K562 (cell line): Measurements from ENCODE around the gene SAMD13. TPM values are rescaled to one million over a fixed set of nuclear protein-coding genes. Genes with fewer than 3 reads are reported as not detected.

Experiments used
- ATAC-seq: fragments of 200-7000 bp; cut with Tn5 transposase; 3 replicates; pipeline ENCODE4 v1.9.1; 2020; ENCODE audit warnings: moderate library complexity
- BruUV-seq: library from RNA; stranded (reverse); fragments of 400-500 nt; replicated peaks from 2 replicates; lab custom pipeline; 2021; lab: Mats Ljungman, UMichigan
- CTCF ChIA-PET: fragments of 300-600 bp; formaldehyde crosslinking; extraction: SDS; loops from one replicate; lab custom pipeline; 2021; ENCODE audit warnings: low intra/inter-chr PET ratio; lab: Yijun Ruan, JAX
- POLR2A ChIA-PET: fragments of 300-600, 350-650 bp; sonication (Branson Sonifier 250); formaldehyde crosslinking; extraction: SDS; loops from one replicate; lab custom pipeline; 2021; ENCODE audit warnings: antibody characterized with exemption, inconsistent platforms; lab: Yijun Ruan, JAX
- DNase-seq, 4 experiments: peaks; one replicate each; pipeline versions ENCODE4 v3.0.0 to v3.0.0-alpha.2; 2011 to 2018; ENCODE audit warnings: low spot score in 3 of 4, mixed read lengths in 3 of 4; ENCODE audit errors: extremely low read depth in 1 of 4
- FAIRE-seq: peaks from 2 replicates; lab custom pipeline; 2011; peaks lifted over from hg19 to GRCh38; lab: Jason Lieb, UNC
- H2AFZ ChIP-seq: 2 replicates; pipeline ENCODE4 v1.6.0; 2011; ENCODE audit warnings: low read depth, low read length, control low read depth, inconsistent platforms
- H3K27ac ChIP-seq: fragments of 200-600 bp; 3 replicates; pipeline ENCODE4 v1.8.0; 2011; ENCODE audit warnings: low read depth, mild to moderate bottlenecking, control low read depth, inconsistent platforms, low read length, moderate library complexity, mixed read lengths; ENCODE audit errors: extremely low read depth
- H3K27me3 ChIP-seq, 2 experiments: fragments of 300-600 bp in 1 of 2; 2 replicates in 1 of 2; 3 replicates in 1 of 2; pipeline versions ENCODE4 v1.6.0 to v1.8.0; 2011; ENCODE audit warnings: inconsistent platforms in 2 of 2, low read length in 2 of 2, mild to moderate bottlenecking in 1 of 2, mixed read lengths in 1 of 2, moderate library complexity in 1 of 2; ENCODE audit not compliant: control insufficient read depth in 2 of 2, insufficient read depth in 2 of 2
- H3K36me3 ChIP-seq: fragments of 300-600 bp; 3 replicates; pipeline ENCODE4 v1.8.0; 2011; ENCODE audit warnings: mild to moderate bottlenecking, low read length, inconsistent platforms; ENCODE audit not compliant: control insufficient read depth, insufficient read depth
- H3K4me1 ChIP-seq, 2 experiments: fragments of 200-600 bp in 1 of 2; replicated peaks in 1 of 2; 2 replicates in 1 of 2; 3 replicates in 1 of 2; pipeline versions ENCODE4 v1.5.1 to v1.8.0; 2011; ENCODE audit warnings: inconsistent platforms in 2 of 2, low read length in 2 of 2, mild to moderate bottlenecking in 1 of 2, mixed read lengths in 1 of 2, moderate library complexity in 1 of 2; ENCODE audit not compliant: control insufficient read depth in 2 of 2, insufficient read depth in 2 of 2
- H3K4me2 ChIP-seq: 2 replicates; pipeline ENCODE4 v1.6.1; 2011; ENCODE audit warnings: low read length, control low read depth, inconsistent platforms, mixed read lengths; ENCODE audit not compliant: insufficient read depth
- H3K4me3 ChIP-seq: fragments of 200-600 bp; sonication (generic), shearing (Covaris generic); 2 replicates; pipeline ENCODE4 v1.5.1; 2016; ENCODE audit warnings: control low read depth, inconsistent platforms
- H3K79me2 ChIP-seq: fragments of 200-600 bp; 3 replicates; pipeline ENCODE4 v1.8.0; 2011; ENCODE audit warnings: low read length, inconsistent platforms; ENCODE audit not compliant: control insufficient read depth, insufficient read depth
- H3K9ac ChIP-seq, 2 experiments: 2 replicates each; pipeline versions ENCODE4 v1.6.0 to v1.6.1; 2011; ENCODE audit warnings: low read depth in 2 of 2, low read length in 2 of 2, control low read depth in 1 of 2, inconsistent platforms in 1 of 2, mild to moderate bottlenecking in 1 of 2, mixed read lengths in 1 of 2; ENCODE audit not compliant: insufficient read depth in 1 of 2
- H3K9me1 ChIP-seq: one replicate; pipeline ENCODE4 v1.6.0; 2011; ENCODE audit warnings: inconsistent platforms, mild to moderate bottlenecking, low read length, moderate library complexity; ENCODE audit not compliant: control insufficient read depth, insufficient read depth
- H3K9me3 ChIP-seq: replicated peaks from 2 replicates; pipeline ENCODE4 v1.5.1; 2011; ENCODE audit warnings: low read depth, low read length, inconsistent platforms; ENCODE audit not compliant: control insufficient read depth, insufficient read depth
- H4K20me1 ChIP-seq: replicated peaks from 2 replicates; pipeline ENCODE4 v1.6.1; 2011; ENCODE audit warnings: low read length, inconsistent platforms, mixed read lengths; ENCODE audit not compliant: control insufficient read depth, insufficient read depth
- PRPF4 ChIP-seq: fragments of 200-400 bp; formaldehyde crosslinking; IDR thresholded peaks from one replicate; pipeline ENCODE4 v1.6.1; 2017; ENCODE audit warnings: low read length, low read depth, mild to moderate bottlenecking; ENCODE audit not compliant: insufficient read depth, poor library complexity, severe bottlenecking
- ZNF324 ChIP-seq: fragments of 250-450 bp; sonication (Bioruptor Pico); IDR thresholded peaks from 2 replicates; pipeline ENCODE4 v1.4.0; 2020; ENCODE audit warnings: mild to moderate bottlenecking
- WGBS: fragments of 100-300 bp; shearing (Covaris generic); methylation state at CpG from one replicate; pipeline ENCODE4 v1.1.6; 2016; ENCODE audit warnings: low coverage, mixed read lengths; ENCODE audit not compliant: insufficient coverage; ENCODE audit errors: missing lambda C conversion rate; 5-methylcytosine and 5-hydroxymethylcytosine counted together
- in situ Hi-C: fragments of 300-500 bp; cut with MboI; formaldehyde crosslinking; loops from 4 replicates; pipeline ENCODE4 v1.15.0; 2018; ENCODE audit warnings: inconsistent platforms, mixed read lengths
- intact Hi-C: fragments of 100-400 bp; cut with micrococcal nuclease; formaldehyde crosslinking; loops from 2 replicates; pipeline ENCODE4 v1.14.2; 2022
- polyA plus RNA-seq, 8 experiments: library from polyadenylated mRNA; depleted of rRNA in 4 of 8; stranded (reverse) in 5 of 8; unstranded in 3 of 8; fragments of >200 nt; fragmentation: Nextera tagmentation in 2 of 8; fragmentation: Illumina TruSeq in 1 of 8; extraction: Ambion mirVana in 2 of 8; extraction: Trizol in 1 of 8; gene quantifications; 2 replicates each; pipeline versions ENCODE4 v1.2.1 to v1.2.3, GENCODE V29; 2011 to 2014; ENCODE audit warnings: inconsistent platforms in 1 of 8, missing spikeins in 1 of 8
- total RNA-seq, 7 experiments: library from RNA; depleted of rRNA in 6 of 7; stranded (reverse); fragments of >200 nt in 6 of 7; fragmentation: Illumina TruSeq in 2 of 7; extraction: Trizol in 2 of 7; gene quantifications; 2 replicates each; pipeline versions ENCODE4 v1.2.1 to v1.2.3, GENCODE V29; 2011 to 2021; ENCODE audit warnings: low replicate concordance in 1 of 7
- TF ChIP-seq, protein P1 (sequence below), 2 experiments: IDR thresholded peaks in 1 of 2; conservative IDR thresholded peaks in 1 of 2; 2 replicates each; pipeline ENCODE4 v1.6.1; 2016; ENCODE audit warnings: low read depth in 2 of 2, mild to moderate bottlenecking in 1 of 2, missing compliant biosample characterization in 1 of 2, missing genetic modification characterization in 1 of 2, moderate library complexity in 1 of 2

SAMD13 gene
- total and polyA plus RNA-seq, 9 of the 15 experiments (the other 6 are each of a cell fraction or from before 2014, with no cell fraction given) = 0.78 to 2.7 (median 1.00) TPM

DNA sequence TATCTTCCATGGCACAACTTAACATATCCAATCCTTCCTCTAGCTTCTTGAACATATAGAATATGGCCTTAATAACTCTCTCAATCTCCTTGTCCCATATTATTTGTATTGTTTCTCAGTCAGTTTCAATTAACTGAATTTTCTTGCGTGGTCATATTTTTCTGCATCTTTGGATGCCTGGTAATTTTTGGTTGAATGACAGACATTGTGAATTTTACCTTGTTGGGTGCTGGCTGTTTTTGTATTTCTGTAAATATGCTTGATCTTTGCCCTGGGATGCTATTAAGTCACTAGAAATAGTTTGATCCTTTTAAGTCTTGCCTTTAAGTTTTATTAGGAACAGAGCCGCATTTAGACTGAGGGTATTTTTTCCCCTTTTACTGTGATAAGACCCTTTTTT, 5.9 kb downstream of the SAMD13 start (continued):
- TF ChIP-seq, protein P1, sequence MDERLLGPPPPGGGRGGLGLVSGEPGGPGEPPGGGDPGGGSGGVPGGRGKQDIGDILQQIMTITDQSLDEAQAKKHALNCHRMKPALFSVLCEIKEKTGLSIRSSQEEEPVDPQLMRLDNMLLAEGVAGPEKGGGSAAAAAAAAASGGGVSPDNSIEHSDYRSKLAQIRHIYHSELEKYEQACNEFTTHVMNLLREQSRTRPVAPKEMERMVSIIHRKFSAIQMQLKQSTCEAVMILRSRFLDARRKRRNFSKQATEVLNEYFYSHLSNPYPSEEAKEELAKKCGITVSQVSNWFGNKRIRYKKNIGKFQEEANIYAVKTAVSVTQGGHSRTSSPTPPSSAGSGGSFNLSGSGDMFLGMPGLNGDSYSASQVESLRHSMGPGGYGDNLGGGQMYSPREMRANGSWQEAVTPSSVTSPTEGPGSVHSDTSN (CRISPR knock-in tag; IDR thresholded peaks at IDR 0.05; ENCODE audit: low read depth) = no peak
- TF ChIP-seq, protein P1 (tag; conservative IDR thresholded peaks at IDR 0.05; ENCODE audit: low read depth) = no peak

DNA sequence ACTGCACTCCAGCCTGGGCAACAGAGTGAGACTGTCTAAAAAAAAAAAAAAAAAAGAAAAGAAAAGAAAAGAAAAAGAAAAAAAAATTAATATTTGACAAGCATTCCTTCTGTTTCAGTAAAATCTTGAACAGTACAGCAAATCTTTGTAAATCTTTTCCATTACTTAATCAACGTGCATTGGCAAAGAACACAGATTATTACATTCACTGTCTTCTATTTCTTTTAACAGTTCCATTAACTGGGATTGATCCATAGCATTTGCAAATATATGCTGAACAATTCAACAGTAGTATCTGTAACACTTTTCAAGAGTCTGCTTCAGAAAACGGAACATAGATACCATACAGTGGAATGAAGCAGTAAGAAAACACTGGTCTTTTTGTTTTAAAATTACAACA, 9.8 kb downstream of the SAMD13 start:
- WGBS = 13% methylated on average over 2 of the region's 2 CpGs

More for the DNA sequence above, 9.8 kb downstream of the SAMD13 start:
- no peak overlapping the region for H3K9ac ChIP-seq
- no TSS peak for BruUV-seq
- ATAC-seq (no peak), FAIRE-seq (no peak), DNase-seq (no peak)
- no peaks in the 10 kb centered on the region for H3K79me2 ChIP-seq
- no peaks in the 10 kb centered on the region for H3K9me3 ChIP-seq
- no peak overlapping the region for H3K4me2 ChIP-seq
- no peaks in the 10 kb centered on the region for H4K20me1 ChIP-seq
- no peak for TF ChIP-seq PRPF4
- TF ChIP-seq ZNF324 (CRISPR knock-in tag) = no peak
- no peaks in the 10 kb centered on the region for H3K4me1 ChIP-seq
- POLR2A ChIA-PET = interaction anchor here (1.1 kb wide), 1 partner anchor 9 kb away, joined by 3 read pairs; no protein-coding TSS in a partner anchor
- H3K27ac ChIP-seq = no peak overlapping the region
- intact Hi-C loops = no loop called here
- CTCF ChIA-PET = no interaction called here
- no peaks in the 10 kb centered on the region for H3K9me1 ChIP-seq
- H3K27me3 ChIP-seq = no peaks in the 10 kb centered on the region
- H2AFZ ChIP-seq = no peak overlapping the region
- in situ Hi-C loops = no loop called here
- no peak overlapping the region for H3K4me3 ChIP-seq
- H3K36me3 ChIP-seq = no peaks in the 10 kb centered on the region
